GM10266 (cell line): ENCODE results near the gene C4orf46.

Experiments used
- DNase-seq: peaks from one replicate; pipeline ENCODE4 v3.0.0; 2012; ENCODE audit errors: extremely low spot score
- TF ChIP-seq, protein P1 (sequence below): IDR thresholded peaks from 2 replicates; pipeline ENCODE4 v1.5.1; 2012; ENCODE audit warnings: mild to moderate bottlenecking, low read depth; ENCODE audit not compliant: control insufficient read depth, insufficient read depth; ENCODE audit errors: missing control alignments

The C4orf46 gene

DNA sequence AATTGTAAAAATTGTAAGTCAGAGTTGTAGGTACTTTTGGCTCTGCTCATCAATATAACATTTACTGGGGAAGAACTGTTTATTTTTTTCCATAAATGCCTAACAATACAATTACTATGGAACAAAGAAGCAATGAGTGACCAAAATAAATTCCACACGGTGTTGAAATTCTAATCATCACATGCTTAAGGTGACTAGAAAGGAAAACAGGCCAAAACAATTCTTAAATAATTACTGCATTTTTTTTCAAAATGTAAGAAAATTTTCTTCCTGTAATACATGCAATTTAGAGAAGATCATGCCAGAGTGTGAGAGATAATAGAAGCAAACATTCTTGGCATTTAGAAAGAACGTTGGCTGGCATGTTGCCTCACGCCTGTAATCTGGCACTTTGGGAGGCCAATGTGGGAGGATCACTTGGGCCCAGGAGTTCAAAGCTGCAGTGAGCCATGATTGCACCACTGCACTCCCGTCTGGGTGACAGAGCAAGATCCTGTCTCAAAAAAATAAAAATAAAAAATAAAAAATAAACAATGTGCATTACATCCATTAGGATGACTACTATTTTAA lies 22.5 kb downstream of the C4orf46 start:
- TF ChIP-seq, protein P1, sequence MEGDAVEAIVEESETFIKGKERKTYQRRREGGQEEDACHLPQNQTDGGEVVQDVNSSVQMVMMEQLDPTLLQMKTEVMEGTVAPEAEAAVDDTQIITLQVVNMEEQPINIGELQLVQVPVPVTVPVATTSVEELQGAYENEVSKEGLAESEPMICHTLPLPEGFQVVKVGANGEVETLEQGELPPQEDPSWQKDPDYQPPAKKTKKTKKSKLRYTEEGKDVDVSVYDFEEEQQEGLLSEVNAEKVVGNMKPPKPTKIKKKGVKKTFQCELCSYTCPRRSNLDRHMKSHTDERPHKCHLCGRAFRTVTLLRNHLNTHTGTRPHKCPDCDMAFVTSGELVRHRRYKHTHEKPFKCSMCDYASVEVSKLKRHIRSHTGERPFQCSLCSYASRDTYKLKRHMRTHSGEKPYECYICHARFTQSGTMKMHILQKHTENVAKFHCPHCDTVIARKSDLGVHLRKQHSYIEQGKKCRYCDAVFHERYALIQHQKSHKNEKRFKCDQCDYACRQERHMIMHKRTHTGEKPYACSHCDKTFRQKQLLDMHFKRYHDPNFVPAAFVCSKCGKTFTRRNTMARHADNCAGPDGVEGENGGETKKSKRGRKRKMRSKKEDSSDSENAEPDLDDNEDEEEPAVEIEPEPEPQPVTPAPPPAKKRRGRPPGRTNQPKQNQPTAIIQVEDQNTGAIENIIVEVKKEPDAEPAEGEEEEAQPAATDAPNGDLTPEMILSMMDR, result no peak
- no peak for DNase-seq

DNA sequence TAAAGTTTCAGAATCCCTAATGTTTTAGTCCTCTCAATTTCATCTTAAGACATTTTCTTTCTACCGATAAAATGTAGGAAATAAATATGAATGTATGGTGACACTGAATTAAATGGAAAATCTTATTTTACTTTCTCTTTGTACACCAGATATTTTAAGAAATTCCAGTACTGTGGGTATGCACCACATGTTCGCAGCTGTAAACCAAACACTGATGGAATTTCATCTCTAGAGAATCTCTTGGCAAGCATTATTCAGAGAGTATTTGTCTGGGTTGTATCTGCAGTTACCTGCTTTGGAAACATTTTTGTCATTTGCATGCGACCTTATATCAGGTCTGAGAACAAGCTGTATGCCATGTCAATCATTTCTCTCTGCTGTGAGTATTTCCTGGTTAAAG lies 26.9 kb downstream of the C4orf46 start:
- DNase-seq, result no peak
- TF ChIP-seq, protein P1, result no peak

DNA sequence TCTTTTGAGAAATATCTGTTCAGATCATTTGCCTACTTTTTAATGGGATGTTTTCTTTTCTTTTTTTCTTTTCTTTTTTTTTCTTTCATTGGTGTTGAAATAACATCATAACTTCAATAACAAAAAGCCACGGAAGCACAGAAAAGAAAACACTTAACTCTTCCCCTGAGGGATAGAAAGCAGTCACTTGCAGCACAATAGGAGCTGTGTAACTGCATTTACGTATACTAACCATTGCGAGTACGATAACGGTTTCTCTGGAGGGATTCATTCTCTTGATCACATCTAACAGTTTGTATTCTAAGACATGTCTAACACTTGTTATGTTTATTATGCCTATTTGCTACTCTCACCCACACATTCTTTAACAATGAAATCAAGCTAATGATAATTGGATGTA lies 27.3 kb downstream of the C4orf46 start:
- DNase-seq, result no peak
- TF ChIP-seq, protein P1, result no peak

DNA sequence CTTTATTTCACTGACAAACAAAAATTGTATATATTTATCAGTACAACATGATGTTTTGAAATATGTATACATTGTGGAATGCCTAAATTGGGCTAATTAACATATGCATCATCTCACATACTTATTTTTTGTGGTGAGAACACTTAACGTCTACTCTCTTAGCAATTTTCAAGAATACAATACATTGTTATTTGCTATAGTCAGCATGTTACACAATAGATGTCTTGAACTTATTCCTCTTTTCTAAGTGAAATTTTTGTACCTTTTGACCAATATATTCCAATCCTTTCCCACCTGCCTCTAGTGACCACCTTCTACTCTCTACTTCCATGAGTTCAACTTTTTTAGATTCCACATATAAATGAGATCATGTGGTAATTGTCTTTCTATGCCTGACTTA lies 35.1 kb downstream of the C4orf46 start:
- TF ChIP-seq, protein P1, result no peak
- no peak for DNase-seq

DNA sequence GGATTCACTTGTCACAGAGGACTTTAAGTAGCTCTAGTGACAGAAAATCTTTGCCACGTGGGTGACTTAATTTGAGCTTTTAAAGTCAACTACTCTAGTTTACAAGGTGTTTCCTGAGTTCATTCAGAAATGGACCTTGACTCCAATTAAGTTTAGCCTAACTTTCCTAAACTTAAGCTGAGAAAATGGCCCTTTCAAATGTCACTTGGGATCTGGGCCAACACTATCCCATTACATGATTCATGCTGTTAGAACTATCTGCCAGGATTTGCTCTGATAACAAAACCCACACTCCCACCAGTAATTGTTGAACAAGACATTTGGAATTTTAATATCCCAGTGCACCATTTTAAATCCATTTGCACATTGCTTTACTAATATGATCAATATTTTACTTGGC lies 40.8 kb downstream of the C4orf46 start:
- TF ChIP-seq, protein P1, result no peak
- no peak for DNase-seq

DNA sequence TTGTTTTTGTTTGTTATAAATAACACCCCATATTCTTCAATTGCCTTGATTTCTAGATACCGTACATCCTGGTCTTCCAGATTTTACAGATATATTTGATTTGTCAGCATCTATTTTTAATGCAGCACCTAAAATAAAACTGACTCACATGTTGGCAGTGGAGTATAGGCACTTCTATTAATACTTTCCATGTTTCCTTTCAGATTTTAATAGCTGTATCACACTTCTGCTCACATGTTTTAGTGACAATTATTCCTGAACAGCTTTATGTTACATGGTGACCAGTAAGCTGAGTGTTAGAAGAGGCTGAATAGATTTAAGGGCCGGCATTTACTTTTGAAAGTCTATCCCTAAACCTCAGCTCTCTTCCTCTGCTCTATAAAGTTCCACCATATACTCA lies 46.1 kb downstream of the C4orf46 start:
- no peak for DNase-seq
- TF ChIP-seq, protein P1, result no peak

DNA sequence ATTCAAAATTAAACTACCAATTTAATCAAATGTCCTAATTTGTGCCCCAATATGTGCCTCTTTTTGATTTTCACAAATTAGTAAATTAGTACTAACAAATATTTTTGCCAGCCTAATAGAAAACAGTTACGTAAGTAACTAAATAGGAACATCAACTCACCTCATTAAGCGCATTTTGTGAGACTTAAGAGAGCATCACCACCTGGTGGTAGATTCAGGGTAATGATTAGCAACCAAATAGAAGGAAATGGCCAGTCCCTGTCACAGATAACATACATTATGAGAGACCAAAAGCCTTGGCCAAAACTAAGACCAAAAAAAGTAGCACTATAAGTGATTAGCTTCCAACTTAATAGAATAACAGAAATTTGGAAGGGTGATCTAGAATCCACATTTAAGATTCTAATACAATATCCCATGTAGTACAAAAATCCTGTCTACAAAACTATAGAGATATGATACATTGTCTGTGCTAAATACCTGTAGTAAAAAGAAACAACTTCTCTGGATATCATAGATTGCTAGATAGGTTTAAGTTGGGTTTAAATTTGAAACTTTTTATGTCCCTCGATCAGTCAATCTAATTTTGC lies 46.7 kb downstream of the C4orf46 start:
- DNase-seq, result peak; percentile 25

More for the DNA sequence above, 46.7 kb downstream of the C4orf46 start:
- TF ChIP-seq, protein P1, result peak; percentile 76
